DMS79 treated with DMSO at 0.1 percent for 48 hours (cell line): Measurements from ENCODE around the gene LRRC36.
A peak's percentile ranks its signal among the peaks of the same experiment; 100 is the strongest.

Experiments
- DNase-seq: peaks from one replicate; lab custom pipeline; 2025; lab: John Stamatoyannopoulos, UW

Gene LRRC36

DNA sequence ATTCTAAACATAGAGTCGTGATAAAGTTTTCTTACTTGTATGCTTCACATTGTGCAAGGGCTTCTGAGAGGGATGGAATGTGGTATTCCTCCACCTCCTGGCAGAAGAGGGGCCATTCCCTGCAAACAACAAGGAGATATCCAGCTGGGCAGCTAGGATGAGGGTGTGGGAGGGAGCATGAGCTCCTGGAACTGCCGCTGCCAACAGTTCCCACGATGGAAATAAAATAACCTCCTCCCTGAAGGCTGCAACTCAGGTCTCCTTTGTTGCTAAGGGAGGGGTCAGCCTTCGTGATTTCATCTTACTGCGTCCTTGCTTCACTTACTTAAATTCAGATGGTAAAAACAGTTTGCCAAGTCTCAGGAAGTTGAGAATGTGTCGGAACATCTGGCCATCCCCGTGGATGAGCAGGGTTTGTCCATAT is 31.7 kb upstream of the LRRC36 start:
- DNase-seq: no peak

DNA sequence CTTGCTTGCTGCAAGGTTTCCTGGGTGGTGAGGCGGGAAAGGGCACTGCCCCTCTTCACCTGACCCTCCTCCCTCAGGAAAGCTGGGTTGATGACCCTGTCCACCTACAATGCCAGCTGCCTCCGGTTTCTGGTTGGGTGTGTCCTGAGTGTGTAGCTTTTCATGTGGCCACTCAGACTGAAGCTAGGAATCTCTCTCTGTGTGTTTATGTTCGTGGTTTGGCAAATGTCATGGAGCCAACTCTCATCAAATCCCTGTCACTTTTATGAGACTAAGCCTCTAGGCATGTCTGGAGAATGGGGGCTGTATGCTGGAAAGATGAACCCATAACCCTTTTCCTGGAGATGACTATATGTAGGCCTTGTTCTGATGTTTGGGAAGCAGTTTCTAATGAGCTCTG is 30.2 kb upstream of the LRRC36 start:
- peak; percentile 1 for DNase-seq

DNA sequence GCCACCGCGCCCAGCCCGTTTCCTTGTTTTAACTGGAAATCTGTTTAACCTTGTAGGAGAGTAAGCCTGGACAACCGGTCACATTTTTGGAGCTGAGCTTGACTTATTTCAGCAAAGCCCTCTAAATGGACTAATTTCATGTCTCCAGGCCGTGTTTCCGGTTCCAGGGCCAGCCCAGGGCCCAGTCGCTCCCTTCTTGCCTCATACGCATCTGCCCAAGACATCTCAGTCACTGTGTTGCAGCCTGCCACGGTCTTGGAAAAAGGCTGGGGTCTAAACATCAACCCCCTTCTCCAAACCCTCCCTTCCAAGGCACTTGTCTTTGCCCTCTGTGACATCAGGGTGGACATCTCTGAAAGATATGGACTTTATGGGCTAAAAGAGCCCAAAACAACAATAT is 28.3 kb upstream of the LRRC36 start:
- no peak for DNase-seq

DNA sequence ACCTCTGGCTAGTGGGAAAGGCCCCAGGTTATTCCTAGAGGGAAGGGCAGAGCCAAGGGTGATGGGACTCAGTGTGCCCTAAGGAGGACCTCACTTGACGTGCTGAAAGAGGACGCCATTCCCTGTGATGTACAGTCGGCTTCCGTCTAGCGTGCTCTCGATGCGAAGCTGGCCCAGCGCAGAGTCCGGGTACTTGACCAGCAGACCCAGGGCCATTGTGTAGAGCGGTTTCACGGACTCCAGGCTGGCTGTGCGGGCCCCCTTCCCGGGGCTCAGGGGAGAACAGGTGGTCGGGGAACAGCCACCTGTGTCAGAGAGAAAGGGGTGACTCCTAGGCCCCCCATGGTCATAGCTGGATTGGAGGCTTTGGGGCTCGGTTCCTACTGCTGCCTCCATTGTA is 27.3 kb upstream of the LRRC36 start:
- no peak for DNase-seq

DNA sequence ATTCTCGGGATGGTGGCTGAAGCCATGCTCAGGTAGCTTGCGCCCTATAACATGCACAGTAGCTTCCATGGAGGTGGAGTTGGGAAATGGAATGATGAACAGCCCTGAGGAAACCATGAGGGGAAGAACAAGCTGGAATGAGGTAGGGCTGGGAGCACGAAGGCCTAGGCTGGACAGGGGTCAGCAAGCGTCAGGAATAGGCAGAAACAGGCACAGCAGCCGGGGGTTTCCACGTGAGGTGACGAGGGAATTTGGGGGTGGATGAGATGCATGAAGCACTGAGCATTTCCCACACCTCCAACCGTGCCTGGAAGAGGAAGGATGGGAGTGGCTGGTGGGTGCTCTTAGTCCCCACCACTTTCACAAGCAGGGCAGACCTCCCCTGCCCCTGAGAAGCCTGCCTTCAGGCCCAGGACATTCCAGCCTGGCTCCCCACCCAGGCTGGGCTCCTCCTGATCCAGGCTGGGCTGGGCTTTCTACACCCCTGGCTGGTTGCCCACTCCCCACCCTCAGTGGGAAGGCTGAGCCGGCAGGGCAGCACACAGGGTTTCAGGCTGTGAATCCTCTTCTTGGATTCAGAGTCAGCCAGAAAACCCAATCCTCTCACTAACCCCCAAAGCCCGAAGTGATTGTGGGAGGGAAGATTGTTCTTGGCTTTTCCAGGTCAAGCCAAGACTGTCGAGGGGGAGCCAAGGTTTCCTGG is 25.4 kb upstream of the LRRC36 start:
- no peak for DNase-seq

DNA sequence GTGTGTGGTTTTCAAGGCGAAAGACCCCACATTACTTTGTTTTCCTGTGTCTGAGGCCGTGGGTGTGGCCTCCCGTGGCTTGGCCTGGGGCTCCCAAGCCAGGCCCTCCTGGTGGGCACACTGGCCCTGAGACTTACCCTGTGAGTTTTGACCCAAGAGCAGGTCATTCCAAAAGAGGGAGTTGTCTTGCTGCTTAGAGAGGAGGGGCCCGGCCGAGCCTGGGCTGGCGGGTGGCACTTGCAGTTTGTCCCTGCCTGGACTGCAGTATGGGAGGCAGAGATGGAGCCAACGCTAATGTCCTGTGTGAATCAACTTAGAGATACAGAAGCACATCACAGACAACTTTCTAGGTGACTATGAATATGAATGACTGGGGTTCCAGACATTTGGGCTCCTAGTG is 24.5 kb upstream of the LRRC36 start:
- DNase-seq: no peak

DNA sequence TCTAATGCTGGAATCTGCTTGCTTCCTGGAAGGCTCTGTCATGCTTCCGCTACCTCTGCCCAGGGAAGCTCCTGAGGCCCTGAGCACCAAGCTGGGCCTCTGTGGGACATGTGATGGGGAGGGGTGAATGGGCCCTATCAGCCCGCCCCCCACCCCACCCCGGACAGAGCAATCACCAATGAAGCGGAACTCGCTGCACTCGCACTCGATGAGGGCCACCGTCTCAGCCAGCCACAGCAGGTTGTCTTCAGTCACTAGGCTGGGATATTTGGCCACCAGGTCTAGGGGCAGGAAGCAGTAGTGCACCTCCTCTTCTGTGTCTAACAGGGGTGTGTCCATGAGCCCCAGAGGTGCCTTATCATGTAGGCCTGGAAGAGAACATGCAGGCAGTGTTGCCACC is 23.6 kb upstream of the LRRC36 start:
- DNase-seq: no peak

DNA sequence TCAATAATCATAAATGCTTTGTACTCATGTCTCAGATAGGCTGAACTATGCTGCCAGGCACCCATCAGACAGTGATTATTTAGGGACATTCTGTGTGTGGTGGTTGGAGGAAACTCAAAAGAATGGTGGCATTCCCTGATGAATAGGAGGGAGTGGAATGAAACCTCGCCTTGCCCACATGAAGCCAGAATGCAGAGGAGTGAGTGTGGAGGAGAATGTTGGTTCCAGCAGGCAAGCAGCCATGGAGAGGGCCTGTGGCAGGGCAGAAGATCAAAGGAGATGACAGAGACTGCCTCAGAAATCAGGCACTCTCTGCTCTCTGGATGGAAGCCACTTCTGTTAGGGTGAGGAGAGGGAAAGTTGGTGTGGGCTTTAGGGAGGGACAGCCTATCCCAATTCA is 22.6 kb upstream of the LRRC36 start:
- DNase-seq: no peak

DNA sequence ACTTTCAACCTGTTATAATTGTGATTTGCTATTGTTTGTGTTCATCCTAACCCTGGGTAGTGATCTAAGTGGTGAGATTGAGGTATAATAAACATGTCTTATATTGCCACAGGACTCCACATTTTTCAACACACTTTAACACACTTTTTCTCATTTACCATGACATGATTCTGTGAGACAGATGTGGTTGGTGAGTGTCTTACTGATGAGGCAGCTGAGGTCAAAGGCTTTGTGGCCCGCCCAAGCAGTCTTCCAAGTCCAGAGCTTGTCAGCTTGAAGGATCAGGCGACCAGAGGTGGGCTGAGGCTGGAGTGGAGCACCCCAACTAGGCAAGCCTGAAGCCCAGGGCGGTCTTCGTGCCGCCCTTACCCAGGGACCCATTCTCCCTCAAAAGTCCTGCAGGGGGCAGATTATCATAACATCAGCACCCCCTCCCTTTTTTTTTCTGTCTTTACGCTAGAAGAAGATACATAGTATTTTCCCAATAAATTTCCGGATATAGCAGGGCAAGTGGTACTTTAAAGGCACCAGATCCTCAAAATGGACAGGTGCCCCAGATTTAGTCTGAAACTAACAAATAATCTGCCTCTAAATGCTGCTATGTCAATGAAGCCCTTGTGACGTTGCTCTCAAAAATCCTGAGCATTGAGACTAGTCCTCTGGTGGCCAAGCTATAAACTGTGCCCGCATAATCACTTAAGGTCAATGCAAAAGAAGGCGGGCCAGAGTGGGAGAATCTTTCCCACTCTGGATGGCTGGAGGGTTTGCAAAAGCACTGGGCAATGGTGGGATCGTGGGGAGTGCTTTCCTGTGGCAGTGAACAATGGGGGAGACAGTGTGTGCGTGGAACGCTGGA is 21.2 kb upstream of the LRRC36 start:
- no peak for DNase-seq

DNA sequence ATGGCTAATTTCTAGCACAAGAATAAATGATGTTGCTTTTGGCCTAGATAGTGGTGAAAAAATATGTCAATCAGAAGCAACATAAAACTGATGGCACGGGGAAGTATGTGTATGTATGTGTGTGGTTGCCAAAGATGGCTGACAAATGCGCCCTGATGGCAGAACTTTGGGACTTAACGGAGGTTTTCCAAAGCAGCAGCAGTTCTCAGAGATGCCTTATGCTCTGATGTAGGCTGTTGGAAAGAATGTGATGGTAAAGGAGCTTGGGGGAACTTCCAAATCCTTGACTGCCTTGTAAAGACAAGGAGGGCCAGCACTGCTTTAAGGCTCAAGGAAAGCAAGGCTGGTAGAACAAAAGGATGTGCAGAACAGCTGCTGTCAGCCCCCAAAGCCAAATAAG is 16.1 kb upstream of the LRRC36 start:
- no peak for DNase-seq

DNA sequence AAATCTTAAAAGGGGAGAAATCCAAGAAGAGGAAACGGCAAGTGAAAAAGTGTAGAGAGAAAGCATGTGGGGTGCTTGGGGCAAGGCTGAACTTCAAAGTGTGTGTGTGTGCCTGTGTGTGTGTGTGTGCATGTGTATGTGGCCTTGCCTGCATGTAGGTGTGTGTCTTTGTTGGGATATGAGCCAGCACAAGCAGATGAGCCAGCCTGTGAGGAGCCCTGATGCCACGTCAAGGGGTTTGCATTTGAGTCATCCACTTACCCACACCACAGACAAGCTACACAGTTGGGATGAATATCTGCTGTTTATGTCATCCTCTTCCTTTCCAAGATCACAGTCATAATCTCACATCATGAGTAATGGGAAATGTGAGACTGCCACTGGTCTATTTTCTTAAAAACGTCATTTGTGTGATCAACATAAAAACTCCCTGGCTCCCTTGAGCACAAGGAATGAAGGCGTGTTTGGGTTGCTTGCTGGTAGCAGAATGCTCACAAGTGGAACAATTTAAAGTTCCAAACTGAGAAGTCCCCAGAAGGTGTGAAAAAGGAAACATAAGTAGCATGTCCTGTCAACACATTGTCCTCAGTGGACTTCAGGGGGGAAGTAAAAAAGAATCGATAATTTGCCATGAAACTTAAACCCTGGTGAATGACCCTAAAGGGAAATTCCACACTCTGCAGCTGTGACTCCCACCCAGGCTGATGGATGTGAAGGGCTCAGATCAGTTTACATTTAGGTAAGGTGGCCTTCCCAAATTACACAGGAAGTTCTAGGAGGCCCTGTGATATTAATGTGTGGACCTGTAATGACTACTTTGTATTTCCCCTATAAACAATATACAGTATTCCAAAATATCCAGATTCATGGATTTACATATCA is 14.8 kb upstream of the LRRC36 start:
- no peak for DNase-seq

DNA sequence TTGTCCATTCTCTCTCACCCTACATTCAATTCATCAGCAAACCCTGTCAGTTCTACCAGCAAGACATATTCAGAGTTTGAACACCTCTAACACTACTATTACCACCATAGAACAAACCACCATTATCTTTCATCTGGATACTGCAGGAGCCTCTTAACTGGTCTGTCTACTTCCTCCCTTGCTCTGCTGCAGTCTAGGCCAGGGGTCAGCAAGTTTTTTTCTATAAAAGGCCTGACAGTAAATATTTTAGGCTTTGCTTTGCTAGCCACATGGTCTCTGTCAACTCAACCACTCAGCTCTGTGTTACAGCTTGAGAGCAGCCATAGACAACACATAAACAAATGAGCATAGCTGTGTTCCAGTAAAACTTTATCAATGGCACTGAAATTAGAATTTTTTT is 13.9 kb upstream of the LRRC36 start:
- no peak for DNase-seq

DNA sequence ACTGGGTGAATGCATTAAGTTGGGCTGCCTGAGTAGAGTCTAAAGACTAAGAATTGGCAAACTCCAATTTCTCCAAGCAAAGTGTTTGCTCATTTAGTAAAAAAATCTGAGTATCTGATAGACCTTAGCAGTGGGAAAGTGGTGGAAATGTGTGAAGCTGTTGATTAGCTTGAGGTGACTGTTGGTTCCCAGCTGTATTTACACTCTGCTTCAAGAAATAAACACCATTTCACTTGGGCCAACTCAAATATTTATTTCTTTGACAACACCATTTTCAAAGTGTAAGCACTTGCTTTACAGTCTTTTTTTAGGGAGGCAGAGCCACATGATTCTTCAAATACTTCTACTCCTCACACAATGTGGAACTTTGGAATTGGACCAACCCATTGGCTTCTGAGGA is 8.8 kb upstream of the LRRC36 start:
- DNase-seq: no peak

DNA sequence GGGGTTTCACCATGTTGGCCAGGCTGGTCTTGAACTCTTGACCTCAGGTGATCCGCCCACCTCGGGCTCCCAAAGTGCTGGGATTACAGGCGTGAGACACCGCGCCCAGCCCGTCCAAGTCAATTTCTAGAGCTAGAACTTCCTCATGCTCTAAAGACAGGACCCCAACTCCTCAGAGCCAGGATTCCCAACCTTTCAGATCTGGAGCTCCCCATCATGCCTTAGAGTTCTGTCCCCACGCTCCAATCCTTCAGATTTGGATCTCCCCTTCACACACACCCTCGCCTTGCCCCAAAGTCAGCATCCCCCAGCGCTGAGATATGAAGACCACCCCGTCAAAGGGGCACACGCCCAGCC is 522 bp upstream of the LRRC36 start:
- no peak for DNase-seq

DNA sequence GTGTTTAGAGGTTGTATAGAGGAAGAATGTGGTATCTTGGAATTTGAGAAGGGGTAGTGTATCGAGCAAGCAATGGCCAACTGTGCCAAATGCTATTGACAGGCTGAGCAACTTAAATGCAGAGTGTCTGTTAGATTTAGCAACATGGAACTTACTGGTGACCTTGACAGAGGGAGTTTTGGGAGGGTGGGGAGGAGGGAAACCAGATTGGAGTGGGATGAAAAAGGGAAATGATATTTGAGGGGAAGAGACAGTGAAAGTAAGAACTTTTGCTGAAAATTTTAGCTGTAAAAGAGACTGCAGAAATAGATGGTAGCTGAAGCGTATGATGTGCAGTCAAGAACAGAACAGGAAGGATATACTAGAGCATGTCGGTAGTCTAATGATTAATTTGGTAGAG is 1.1 kb downstream of the LRRC36 start:
- DNase-seq: no peak

DNA sequence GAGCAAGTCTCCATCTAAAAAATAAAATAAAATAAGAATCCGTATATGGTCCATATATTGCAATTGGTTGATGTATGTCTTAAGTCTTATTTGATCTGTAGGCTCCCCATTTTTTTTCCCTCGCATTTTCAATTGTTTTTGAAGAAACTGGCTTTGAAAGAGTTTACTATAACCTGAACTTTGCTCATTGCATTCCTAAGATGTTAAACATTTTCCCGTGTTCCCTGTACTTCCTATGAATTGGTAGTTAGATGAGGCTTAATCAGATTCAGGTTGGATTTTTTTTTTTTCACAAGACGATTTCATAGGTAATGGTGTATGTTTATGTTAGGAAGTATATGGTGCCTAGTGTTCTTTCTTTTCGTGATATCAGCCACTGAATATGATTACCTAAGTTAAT is 3.3 kb downstream of the LRRC36 start:
- DNase-seq: no peak

DNA sequence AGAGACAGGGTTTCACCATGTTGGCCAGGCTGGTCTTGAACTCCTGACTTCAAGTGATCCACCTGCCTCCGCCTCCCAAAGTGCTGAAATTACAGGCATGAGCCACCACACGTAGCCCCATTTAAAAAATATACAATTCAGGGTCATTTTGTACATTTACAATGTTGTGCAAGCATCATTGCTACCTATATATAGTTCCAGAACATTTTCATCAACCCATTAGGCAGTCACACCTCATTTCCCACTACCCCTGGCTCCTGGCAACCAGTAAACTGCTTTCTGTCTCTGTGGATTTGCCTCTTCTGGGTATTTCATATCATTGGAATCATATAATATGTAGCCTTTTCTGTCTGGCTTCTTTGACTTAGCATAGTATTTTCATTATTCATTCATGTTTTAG is 6.7 kb downstream of the LRRC36 start:
- DNase-seq: no peak

DNA sequence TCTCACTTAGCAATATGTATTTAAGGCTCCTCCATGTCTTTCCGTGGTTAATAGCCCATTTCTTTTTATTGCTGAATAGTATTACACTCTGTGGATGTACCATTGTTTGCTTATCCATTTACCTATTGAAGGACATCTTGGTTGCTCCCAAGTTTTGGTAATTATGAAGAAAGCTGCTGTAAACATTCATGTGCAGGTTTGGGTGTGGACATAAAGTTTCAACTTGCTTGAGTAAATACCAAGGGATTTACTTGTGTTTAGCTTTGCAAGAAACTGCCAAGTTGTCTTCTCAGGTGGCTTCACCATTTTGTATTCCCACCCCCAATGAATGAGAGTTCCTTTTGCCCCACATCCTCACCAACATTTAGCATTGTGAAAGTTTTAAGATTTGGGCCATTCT is 9.5 kb downstream of the LRRC36 start:
- no peak for DNase-seq

DNA sequence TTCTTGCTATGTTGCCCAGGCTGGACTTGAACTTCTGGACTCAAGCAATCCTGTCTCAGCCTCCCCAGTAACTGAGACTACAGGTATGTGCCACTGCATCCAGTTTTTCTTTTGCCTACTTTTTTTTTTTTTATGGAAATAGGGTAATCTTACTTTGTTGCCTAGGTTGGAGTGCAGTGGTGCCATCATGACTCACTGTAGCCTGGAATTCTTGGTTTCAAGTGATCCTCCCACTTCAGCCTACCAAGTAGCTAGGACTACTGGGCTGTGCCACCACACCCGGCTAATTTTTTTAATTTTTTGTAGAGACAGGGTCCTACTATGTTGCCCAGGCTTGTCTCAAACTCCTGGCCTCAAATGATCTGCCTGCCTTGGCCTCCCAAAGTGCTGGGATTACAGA is 10.0 kb downstream of the LRRC36 start:
- DNase-seq: no peak

DNA sequence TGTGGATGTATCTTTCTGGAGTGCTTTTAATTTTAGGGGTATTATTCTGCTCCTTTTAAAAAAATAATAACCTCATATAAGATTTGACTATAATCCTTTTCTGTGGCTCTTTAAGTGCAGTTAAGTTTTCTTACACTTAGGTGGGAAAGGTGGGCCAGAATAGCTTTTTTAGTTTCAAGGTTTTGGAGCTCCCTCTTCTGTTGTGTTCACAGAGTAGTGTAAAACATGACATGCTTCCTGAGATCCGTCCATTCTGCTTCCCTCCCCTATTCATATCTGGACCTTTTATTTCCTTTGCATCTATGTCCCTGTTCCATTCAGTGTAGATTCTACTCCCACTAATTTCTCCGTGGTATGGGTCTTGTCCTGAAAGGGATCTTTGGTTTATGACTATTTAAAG is 12.8 kb downstream of the LRRC36 start:
- DNase-seq: no peak

DNA sequence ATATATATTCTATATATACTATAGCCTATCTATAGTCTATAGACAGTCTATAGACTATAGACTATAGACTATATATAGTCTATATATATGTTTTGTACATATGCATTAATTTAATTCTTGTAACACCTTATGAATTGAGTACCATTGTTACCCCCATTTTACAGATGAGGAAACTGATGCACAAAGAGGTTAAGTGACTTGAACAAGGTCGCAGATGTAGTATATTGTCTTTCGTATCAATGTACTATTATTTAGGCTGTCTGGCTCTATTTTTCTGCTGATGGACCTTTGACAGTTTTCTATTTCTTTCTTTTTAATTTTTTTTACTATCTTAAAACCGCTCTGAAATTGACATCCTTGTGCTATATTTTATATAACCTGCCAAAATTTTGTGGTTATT is 14.6 kb downstream of the LRRC36 start:
- no peak for DNase-seq

DNA sequence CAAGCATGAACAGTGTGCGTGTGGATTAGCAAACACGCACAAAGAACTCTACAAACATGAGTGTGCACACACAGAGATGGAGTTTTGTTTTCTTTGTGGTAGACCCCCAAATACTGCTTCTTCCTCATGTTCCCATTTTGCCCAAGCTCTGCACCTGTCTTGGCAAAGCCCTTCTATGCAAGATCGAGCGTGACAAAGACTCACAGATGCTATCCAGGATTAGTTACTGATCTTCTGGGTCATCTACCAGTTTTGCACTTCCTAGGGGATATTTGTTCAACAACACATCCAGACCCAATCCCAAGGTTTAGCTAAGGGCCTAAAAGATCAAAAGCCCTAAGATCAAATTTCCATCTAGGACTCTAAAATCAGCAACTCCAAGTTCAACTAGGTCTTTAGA is 16.0 kb downstream of the LRRC36 start:
- peak; percentile 48 for DNase-seq

DNA sequence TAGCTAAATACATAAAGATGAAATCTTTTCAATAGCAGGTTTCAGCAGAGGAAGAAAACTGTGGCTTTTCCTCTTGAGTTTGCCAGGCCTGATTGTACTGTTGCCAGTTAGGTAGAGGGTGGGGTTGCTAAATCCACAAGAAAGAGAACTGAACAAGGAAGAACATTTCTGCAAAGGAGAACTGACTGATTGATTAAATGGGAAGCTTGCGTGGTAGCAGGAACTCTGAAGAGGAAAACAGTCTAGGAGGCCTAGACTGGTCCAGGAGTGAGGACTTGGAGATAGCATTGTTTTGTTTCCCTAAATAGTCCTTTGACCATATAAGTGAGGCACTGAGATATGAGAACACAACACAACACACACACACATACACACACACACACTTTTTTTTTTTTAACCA is 18.8 kb downstream of the LRRC36 start:
- DNase-seq: no peak
